GM18873 (cell line): ENCODE measurements around the gene KRT31.
"Not testable (repeated sequence)": the region's sequence is repeated elsewhere in the genome, so short reads cannot be mapped to it uniquely, and the experiment has no call there.

ENCODE experiments used
- ATAC-seq: cut with Tn5 transposase; IDR thresholded peaks from one replicate; pipeline ENCODE4 v1.9.1; 2021; ENCODE audit warnings: mild to moderate bottlenecking, moderate library complexity, moderate number of reproducible peaks; ENCODE audit not compliant: unreplicated experiment, low FRiP score

The KRT31 gene

DNA sequence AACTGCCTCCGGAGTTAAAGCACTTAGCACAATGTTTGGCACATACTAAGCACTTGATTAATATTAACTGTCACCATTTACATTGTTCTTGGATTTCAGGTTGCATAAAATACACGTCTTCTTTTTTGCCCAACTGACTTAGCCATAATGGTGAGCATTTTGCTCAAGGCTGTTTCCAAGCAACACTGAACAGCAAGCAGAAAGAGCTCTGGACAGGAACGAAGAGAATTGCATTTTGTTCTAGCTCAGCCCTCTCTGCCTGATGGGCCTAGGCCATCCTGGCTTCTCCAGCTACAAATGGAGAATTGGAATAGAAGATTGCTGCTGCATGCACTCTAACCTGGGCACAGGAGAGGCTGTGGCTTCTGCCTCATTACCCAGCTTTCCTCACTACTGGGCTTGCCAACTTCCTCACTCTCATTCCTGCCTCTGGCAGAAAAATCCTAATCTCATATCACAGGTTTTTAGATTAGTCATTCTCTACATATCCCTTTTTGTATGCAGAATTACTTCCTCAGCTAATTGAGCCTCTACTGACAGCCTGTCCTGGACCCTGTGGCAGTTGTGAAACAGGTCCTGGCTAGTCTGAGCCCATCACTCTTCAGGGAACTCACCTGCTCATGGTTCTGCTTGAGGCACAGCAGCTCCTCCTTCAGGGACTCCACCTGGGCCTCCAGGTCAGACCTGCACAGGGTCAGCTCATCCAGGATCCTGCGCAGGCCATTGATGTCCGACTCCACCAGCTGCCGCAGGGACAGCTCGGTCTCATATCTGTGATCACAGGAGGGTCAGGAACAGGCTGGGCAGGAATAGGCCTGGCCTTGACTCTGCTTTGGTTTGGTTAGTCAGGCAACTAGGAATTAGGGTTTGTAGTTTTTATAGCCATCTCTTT lies 49.3 kb downstream of the KRT31 start:
- ATAC-seq, result no peak

DNA sequence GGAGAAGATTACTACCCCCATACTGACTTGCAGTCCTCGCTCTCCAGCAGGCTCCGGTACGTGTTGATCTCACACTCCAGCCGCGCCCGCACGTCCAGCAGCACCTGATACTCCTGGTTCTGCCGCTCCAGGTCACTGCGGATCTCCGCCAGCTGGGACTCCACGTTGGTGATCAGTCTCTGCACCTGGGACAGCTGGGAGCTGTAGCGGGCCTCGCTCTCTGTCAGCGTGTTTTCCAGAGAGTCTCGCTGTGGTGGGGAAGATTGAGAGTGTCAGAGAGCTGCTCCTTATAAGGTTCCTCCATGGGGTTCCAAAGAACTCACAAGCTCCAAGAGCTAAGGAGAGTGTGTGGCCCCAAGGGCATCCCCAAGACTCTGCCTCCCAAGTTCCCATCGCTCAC lies 51.0 kb downstream of the KRT31 start:
- ATAC-seq, result not testable (repeated sequence)

GRCh38 chr17:41345992-41346391 lies 51.4 kb downstream of the KRT31 start:
- ATAC-seq, result no peak
